Neural cell (in vitro differentiated cells): Measurements from ENCODE around the gene MYO3B. TPM values are rescaled to one million over a fixed set of nuclear protein-coding genes. Genes with fewer than 3 reads are reported as not detected.

Experiments
- H2AFZ ChIP-seq: fragments of 200-600, 300-800 bp; sonication (generic), shearing (Covaris generic); 2 replicates; pipeline ENCODE4 v1.6.0; 2014; ENCODE audit warnings: low read depth, mild to moderate bottlenecking, antibody characterized with exemption, low read length, moderate library complexity
- H3F3A ChIP-seq: fragments of 200-600 bp; shearing (Covaris generic); 2 replicates; pipeline ENCODE4 v1.6.1; 2016; ENCODE audit warnings: mild to moderate bottlenecking, moderate library complexity, mixed read lengths, antibody characterized with exemption, low read length; ENCODE audit not compliant: insufficient read depth, poor library complexity, severe bottlenecking
- H3K27ac ChIP-seq: fragments of 200-600, 300-800 bp; sonication (generic), shearing (Covaris generic); 2 replicates; pipeline ENCODE4 v1.5.1; 2014; ENCODE audit warnings: mild to moderate bottlenecking, low read length, moderate library complexity
- H3K27me3 ChIP-seq: fragments of 300-800, 200-600 bp; sonication (generic), shearing (Covaris generic); 2 replicates; pipeline ENCODE4 v1.6.0; 2014; ENCODE audit warnings: mild to moderate bottlenecking, low read depth, low read length, moderate library complexity; ENCODE audit not compliant: insufficient read depth
- H3K36me3 ChIP-seq: fragments of 300-800, 200-600 bp; sonication (generic), shearing (Covaris generic); 2 replicates; pipeline ENCODE4 v1.5.1; 2014; ENCODE audit warnings: mild to moderate bottlenecking, antibody characterized with exemption, low read length, moderate library complexity; ENCODE audit not compliant: insufficient read depth
- H3K4me2 ChIP-seq: fragments of 300-800, 200-600 bp; sonication (generic), shearing (Covaris generic); 2 replicates; pipeline ENCODE4 v1.6.0; 2014; ENCODE audit warnings: mild to moderate bottlenecking, low read length
- H3K4me3 ChIP-seq: fragments of 300-800, 200-600 bp; sonication (generic), shearing (Covaris generic); 2 replicates; pipeline ENCODE4 v1.5.1; 2014; ENCODE audit warnings: mild to moderate bottlenecking, low read length, moderate library complexity
- H3K79me2 ChIP-seq: fragments of 200-600 bp; shearing (Covaris generic); replicated peaks from 2 replicates; pipeline ENCODE4 v1.6.0; 2014; ENCODE audit warnings: mild to moderate bottlenecking, low read length, moderate library complexity; ENCODE audit not compliant: insufficient read depth
- H3K9ac ChIP-seq: fragments of 300-800, 200-600 bp; sonication (generic), shearing (Covaris generic); 2 replicates; pipeline ENCODE4 v1.6.1; 2016; ENCODE audit warnings: mild to moderate bottlenecking, low read length, mixed read lengths
- H3K9me2 ChIP-seq: fragments of 200-600 bp; shearing (Covaris generic); 2 replicates; pipeline ENCODE4 v1.6.1; 2016; ENCODE audit warnings: mild to moderate bottlenecking, low read length, mixed read lengths; ENCODE audit not compliant: insufficient read depth
- H3K9me3 ChIP-seq: fragments of 200-600, 300-800 bp; sonication (generic), shearing (Covaris generic); 2 replicates; pipeline ENCODE4 v1.6.1; 2016; ENCODE audit warnings: mild to moderate bottlenecking, mixed run types, low read length, moderate library complexity, mixed read lengths
- H4K20me1 ChIP-seq: fragments of 200-600 bp; shearing (Covaris generic); 2 replicates; pipeline ENCODE4 v1.6.1; 2016; ENCODE audit warnings: mild to moderate bottlenecking, mixed run types; ENCODE audit not compliant: insufficient read depth
- CTCF ChIP-seq: fragments of 450-650 bp; IDR thresholded peaks from 2 replicates; pipeline ENCODE4 v1.5.1; 2014; ENCODE audit warnings: antibody characterized with exemption, mild to moderate bottlenecking, moderate library complexity; ENCODE audit not compliant: poor library complexity, severe bottlenecking
- EP300 ChIP-seq: fragments of 450-650 bp; conservative IDR thresholded peaks from 2 replicates; pipeline ENCODE4 v1.6.1; 2014; ENCODE audit warnings: antibody characterized with exemption, mild to moderate bottlenecking, moderate library complexity; ENCODE audit not compliant: poor library complexity, severe bottlenecking
- EZH2 ChIP-seq: fragments of 200-600, 300-800 bp; shearing (Covaris generic), sonication (generic); IDR thresholded peaks from 2 replicates; pipeline ENCODE4 v1.6.1; 2014; ENCODE audit warnings: antibody characterized with exemption, low read length, borderline replicate concordance, mild to moderate bottlenecking; ENCODE audit not compliant: insufficient read depth, poor library complexity, severe bottlenecking
- MXI1 ChIP-seq: fragments of 450-650 bp; conservative IDR thresholded peaks from 2 replicates; pipeline ENCODE4 v1.6.1; 2014; ENCODE audit warnings: antibody characterized with exemption, mild to moderate bottlenecking; ENCODE audit not compliant: poor library complexity, severe bottlenecking
- POLR2AphosphoS5 ChIP-seq: IDR thresholded peaks from 2 replicates; pipeline ENCODE4 v1.6.1; 2012
- RAD21 ChIP-seq: fragments of 450-650 bp; conservative IDR thresholded peaks from 2 replicates; pipeline ENCODE4 v1.6.1; 2014; ENCODE audit warnings: antibody characterized with exemption, mild to moderate bottlenecking, moderate library complexity
- REST ChIP-seq: IDR thresholded peaks from 2 replicates; pipeline ENCODE4 v1.6.1; 2012; ENCODE audit warnings: borderline replicate concordance
- SMC3 ChIP-seq: fragments of 450-650 bp; conservative IDR thresholded peaks from 2 replicates; pipeline ENCODE4 v1.6.1; 2014; ENCODE audit warnings: antibody characterized with exemption, mild to moderate bottlenecking, moderate library complexity; ENCODE audit not compliant: poor library complexity
- TAF1 ChIP-seq: IDR thresholded peaks from 2 replicates; pipeline ENCODE4 v1.6.1; 2012; ENCODE audit warnings: low read depth
- polyA plus RNA-seq: library from polyadenylated mRNA; depleted of rRNA; stranded (reverse); fragments of >200 nt; gene quantifications from 2 replicates; pipeline ENCODE4 v1.2.3, GENCODE V29; 2014

Gene MYO3B
- polyA plus RNA-seq, 1 donor from 2014 or later: 0.11 TPM

GRCh38 chr2:170420961-170421687 is 243.2 kb downstream of the MYO3B start:
- Histone ChIP-seq H3K79me2 (no peaks in the 10 kb centered on the region), H3K27me3 (no peaks in the 10 kb centered on the region), H3K9me3 (no peaks in the 10 kb centered on the region), H3F3A (no peaks in the 10 kb centered on the region), H3K27ac (no peak overlapping the region), H3K9me2 (no peaks in the 10 kb centered on the region), H3K9ac (no peak overlapping the region), H3K36me3 (no peaks in the 10 kb centered on the region), H2AFZ (no peak overlapping the region), H3K4me3 (no peak overlapping the region), H3K4me2 (no peak overlapping the region), H4K20me1 (no peaks in the 10 kb centered on the region)
- no peak for TF ChIP-seq EZH2
- no peak for TF ChIP-seq CTCF
- TF ChIP-seq POLR2AphosphoS5: no peak

GRCh38 chr2:170423919-170424318 is 246.0 kb downstream of the MYO3B start:
- H3K9me3 ChIP-seq: no peaks in the 10 kb centered on the region
- no peaks in the 10 kb centered on the region for H4K20me1 ChIP-seq
- no peaks in the 10 kb centered on the region for H3K9me2 ChIP-seq
- no peak overlapping the region for H3K27ac ChIP-seq
- TF ChIP-seq TAF1 (no peak), SMC3 (no peak), MXI1 (no peak), REST (no peak), RAD21 (no peak), EP300 (no peak), EZH2 (no peak), POLR2AphosphoS5 (no peak), CTCF (no peak)
- H3K36me3 ChIP-seq: no peaks in the 10 kb centered on the region
- H3K9ac ChIP-seq: no peak overlapping the region
- H3K4me2 ChIP-seq: no peak overlapping the region
- no peaks in the 10 kb centered on the region for H3K79me2 ChIP-seq
- no peak overlapping the region for H2AFZ ChIP-seq
- H3K27me3 ChIP-seq: no peaks in the 10 kb centered on the region
- H3K4me3 ChIP-seq: no peak overlapping the region
- H3F3A ChIP-seq: no peaks in the 10 kb centered on the region
